ENCODE results near the gene HOXB6. TPM values are rescaled to one million over a fixed set of nuclear protein-coding genes. Genes with fewer than 3 reads are reported as not detected.

HOXB6 gene
- total RNA-seq, 2 experiments from 2014 or later: not detected

GRCh38 chr17:48594538-48595277, 10.1 kb downstream of the HOXB6 start:
- Mint-ChIP-seq H3K4me1 (ENCODE audit: low read depth) (peaks cover 31% of the 10 kb centered on the region), H3K36me3 (ENCODE audit: low read depth) (no peaks in the 10 kb centered on the region), H3K9me3 (no peaks in the 10 kb centered on the region), H3K27me3 (peaks cover 79% of the 10 kb centered on the region), H3K27ac (no peak overlapping the region), H3K4me3 (no peak overlapping the region)
- TF ChIP-seq, protein P1, sequence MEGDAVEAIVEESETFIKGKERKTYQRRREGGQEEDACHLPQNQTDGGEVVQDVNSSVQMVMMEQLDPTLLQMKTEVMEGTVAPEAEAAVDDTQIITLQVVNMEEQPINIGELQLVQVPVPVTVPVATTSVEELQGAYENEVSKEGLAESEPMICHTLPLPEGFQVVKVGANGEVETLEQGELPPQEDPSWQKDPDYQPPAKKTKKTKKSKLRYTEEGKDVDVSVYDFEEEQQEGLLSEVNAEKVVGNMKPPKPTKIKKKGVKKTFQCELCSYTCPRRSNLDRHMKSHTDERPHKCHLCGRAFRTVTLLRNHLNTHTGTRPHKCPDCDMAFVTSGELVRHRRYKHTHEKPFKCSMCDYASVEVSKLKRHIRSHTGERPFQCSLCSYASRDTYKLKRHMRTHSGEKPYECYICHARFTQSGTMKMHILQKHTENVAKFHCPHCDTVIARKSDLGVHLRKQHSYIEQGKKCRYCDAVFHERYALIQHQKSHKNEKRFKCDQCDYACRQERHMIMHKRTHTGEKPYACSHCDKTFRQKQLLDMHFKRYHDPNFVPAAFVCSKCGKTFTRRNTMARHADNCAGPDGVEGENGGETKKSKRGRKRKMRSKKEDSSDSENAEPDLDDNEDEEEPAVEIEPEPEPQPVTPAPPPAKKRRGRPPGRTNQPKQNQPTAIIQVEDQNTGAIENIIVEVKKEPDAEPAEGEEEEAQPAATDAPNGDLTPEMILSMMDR (IDR thresholded peaks at IDR 0.05): no peak
- ATAC-seq: no peak
- no peak for DNase-seq
- ChIA-PET POLR2A (interaction anchor here (0.6 to 1.2 kb wide), 3 partner anchors 14 to 297 kb away, joined by 3 to 4 read pairs (median 4); no protein-coding TSS in a partner anchor), CTCF (interaction anchor here (0.9 to 5.7 kb wide), 16 partner anchors 7 to 514 kb away, joined by 3 to 59 read pairs (median 9); partner anchors contain the start of genes HOXB6, HOXB8 and HOXB9)
- intact Hi-C loops (cut with micrococcal nuclease): no loop called here

DNA sequence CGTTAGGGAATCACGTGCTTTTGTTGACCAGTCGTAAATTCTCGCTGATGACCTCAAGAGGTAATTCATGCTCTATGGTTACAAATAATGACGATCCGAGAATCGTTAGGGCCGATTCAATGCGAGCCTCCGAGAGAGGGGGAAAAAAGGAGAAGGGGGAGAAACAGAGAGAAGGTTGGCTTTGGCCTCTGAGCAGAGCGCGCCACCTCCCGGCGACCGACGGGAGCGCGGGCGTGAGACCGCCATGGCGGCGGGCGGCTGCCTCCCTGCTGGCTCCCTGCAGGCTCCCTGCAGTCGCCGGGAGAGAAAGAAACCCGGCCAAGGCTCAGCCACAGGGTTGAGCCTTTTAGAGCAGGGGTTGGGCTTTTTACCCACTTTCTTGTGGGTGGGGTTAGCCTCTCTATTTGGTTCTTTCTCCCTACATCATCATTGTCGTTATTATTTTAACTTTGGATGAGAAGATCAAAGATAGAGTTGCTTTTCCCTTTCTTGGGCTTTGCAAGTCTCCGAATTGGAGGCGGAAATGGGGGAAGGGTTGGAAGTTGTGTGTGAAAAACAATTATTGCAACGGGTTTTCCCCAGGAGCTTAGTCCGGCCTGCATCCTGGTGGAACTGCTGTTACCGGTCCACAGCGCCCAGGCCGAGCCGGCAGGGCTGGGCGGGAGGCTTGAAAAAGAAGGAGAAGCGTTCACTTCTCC, 10.8 kb downstream of the HOXB6 start:
- Mint-ChIP-seq H3K36me3 (ENCODE audit: low read depth) (no peaks in the 10 kb centered on the region), H3K4me1 (ENCODE audit: low read depth) (peaks cover 35% of the 10 kb centered on the region), H3K9me3 (no peaks in the 10 kb centered on the region), H3K4me3 (peak overlapping the region; percentile 67), H3K27me3 (peaks cover 77% of the 10 kb centered on the region), H3K27ac (no peak overlapping the region)
- TF ChIP-seq, protein P1 (IDR thresholded peaks at IDR 0.05): peak; percentile 88
- intact Hi-C loops (cut with micrococcal nuclease): no loop called here
- ChIA-PET CTCF (interaction anchor here (0.7 to 5.7 kb wide), 47 partner anchors 13 to 568 kb away, joined by 3 to 59 read pairs (median 6); partner anchors contain the start of genes HOXB6 and HOXB8), POLR2A (interaction anchor here (0.6 to 0.9 kb wide), 2 partner anchors 32 to 296 kb away, joined by 3 to 4 read pairs; partner anchors contain the start of gene HOXB9)
- ATAC-seq (peak; percentile 78), DNase-seq (peak; percentile 86)

DNA sequence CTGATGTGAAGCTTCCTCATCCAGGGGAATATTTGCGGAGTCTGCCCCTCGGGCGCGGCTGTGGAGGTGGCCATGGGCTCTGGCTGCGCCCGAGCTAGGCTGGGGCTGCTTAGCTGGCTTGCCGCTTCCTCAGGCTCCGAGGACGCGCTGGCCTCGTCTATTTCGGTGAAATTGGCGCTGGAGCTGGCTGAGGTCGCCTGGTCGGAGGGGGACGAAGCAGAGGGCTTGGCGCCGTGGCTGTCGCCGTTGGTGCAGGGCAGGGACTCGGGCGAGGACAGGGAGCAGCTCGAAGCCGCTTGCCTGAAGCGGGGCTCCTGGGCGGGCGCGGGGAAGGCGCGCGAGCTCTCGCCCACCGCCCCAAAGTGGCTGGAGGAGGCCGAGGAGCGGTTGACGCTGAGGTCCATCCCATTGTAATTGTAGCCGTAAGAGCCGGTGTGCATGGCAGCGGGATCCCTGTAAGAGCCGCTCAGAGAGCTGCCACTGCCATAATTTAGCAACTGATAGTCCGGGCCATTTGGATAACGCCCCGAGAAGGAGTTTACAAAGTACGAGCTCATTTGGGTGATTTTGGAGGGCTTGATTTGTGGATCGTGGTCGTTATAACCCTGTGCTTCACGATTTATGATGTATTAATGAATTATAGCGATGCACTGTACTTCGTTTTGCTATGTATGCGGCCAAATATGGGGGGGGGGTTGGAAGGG, 11.5 kb downstream of the HOXB6 start, which contains the start of gene HOXB5:
Gene HOXB5, minus strand, starts transcription at position 654 of the 704 bp plus-strand sequence. Its CDS starts 97 bp downstream, at position 557.
- H3K36me3 Mint-ChIP-seq (ENCODE audit: low read depth): no peaks in the 10 kb centered on the region
- H3K9me3 Mint-ChIP-seq: no peaks in the 10 kb centered on the region
- no peak within 1 kb of the TSS for H3K27ac Mint-ChIP-seq
- intact Hi-C loops (cut with micrococcal nuclease): no loop called here
- ChIA-PET CTCF (interaction anchor here (0.6 to 5.7 kb wide), 86 partner anchors 14 to 567 kb away, joined by 3 to 59 read pairs (median 5); partner anchors contain the start of genes HOXB4, HOXB6, HOXB8 and HOXB9), POLR2A (interaction anchor here (0.5 to 0.9 kb wide), 3 partner anchors 33 to 300 kb away, joined by 3 read pairs; partner anchors contain the start of gene HOXB9)
- H3K4me1 Mint-ChIP-seq (ENCODE audit: low read depth): peaks cover 34% of the 10 kb centered on the region
- H3K4me3 Mint-ChIP-seq: peak within 1 kb of the TSS; percentile 67
- TF ChIP-seq, protein P1 (IDR thresholded peaks at IDR 0.05): no peak
- H3K27me3 Mint-ChIP-seq: peaks cover 77% of the 10 kb centered on the region
- no peak for ATAC-seq
- DNase-seq: peak; percentile 40

GRCh38 chr17:48592577-48592976, 12.2 kb downstream of the HOXB6 start:
- TF ChIP-seq, protein P1 (IDR thresholded peaks at IDR 0.05): no peak
- intact Hi-C loops (cut with micrococcal nuclease): no loop called here
- Mint-ChIP-seq H3K4me3 (peak overlapping the region; percentile 67), H3K4me1 (ENCODE audit: low read depth) (peaks cover 29% of the 10 kb centered on the region), H3K9me3 (no peaks in the 10 kb centered on the region), H3K36me3 (ENCODE audit: low read depth) (no peaks in the 10 kb centered on the region), H3K27ac (peak overlapping the region; percentile 17), H3K27me3 (peaks cover 78% of the 10 kb centered on the region)
- POLR2A ChIA-PET: interaction anchor here (0.9 kb wide), 1 partner anchor 100 kb away, joined by 3 read pairs; no protein-coding TSS in a partner anchor
- CTCF ChIA-PET: interaction anchor here (0.8 to 5.7 kb wide), 74 partner anchors 14 to 567 kb away, joined by 3 to 59 read pairs (median 6); partner anchors contain the start of genes HOXB4, HOXB6, HOXB8 and HOXB9
- DNase-seq (peak; percentile 46), ATAC-seq (no peak)

Data from activated CD8-positive, alpha-beta T cell treated with anti-CD3 and anti-CD28 coated beads for 36 hours (primary cell).